HG03103 (cell line): ENCODE measurements around the gene GABRG1.

Experiments used
- ATAC-seq: cut with Tn5 transposase; IDR thresholded peaks from one replicate; pipeline ENCODE4 v1.9.1; 2021; ENCODE audit warnings: low read depth; ENCODE audit not compliant: unreplicated experiment

The GABRG1 gene

DNA sequence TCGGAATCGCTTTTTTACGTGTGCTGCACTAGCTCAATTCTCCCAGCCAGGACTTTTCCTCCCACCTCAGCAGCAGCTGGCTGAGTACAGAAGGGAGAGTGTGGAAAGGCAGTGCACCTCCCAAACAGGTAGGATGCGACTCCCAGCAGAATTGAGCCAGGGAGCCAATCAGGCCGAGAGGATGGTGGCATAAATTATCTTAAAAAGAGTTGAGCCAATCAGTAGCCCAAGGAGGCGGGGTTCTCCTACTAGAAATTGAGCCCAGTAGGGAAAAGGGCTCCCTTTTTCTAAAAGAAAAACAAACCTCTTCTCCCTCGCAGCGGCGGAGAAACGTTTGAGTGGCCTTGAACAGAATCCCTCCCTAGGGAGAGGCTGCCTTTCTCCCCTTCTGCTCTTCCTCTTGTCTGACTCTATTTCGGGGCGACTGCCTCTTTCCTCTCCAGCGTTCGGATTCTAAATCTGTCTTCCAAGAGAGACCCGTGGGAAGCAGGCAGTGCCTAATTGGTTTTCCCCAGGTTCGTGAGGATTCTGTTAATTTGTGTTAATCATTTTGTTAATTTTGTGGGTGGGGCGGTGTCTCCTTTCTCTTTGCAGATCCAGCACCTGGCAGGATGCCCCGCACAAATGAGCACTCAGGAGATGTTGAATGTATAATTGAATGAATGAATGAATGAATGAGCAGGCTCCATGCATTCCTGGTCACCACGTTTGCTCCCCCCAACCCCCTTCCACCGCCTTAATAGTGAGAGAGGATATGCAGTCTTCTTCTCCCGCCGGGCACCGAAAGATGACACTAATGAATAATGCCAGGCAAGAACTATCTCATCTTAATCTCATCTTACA, at the start of gene GABRG1:
TSS of gene GABRG1 (minus strand) at position 142 of the 843 bp plus-strand sequence. CDS start at position 1, 141 bp downstream.
- no peak for ATAC-seq

DNA sequence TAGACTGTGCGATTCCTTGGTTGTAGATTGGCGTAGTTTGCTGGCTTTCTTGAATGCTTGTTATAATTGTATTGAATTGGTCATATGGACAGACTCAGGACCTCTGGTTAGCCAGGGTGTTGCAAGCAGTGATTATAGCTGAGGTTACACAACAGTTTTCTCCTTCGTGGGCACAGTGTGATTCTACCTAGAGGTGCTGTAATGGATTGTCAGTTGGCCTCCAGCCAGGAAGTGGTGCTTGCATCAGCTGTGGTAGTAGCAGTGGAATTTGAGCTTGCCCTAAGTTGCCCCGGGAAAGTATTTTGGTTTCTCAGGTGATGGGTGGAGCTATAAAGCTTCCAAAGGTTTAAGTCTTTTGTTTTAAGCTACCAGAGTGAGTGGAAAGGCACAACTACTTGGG, 23.1 kb upstream of the GABRG1 start:
- no peak for ATAC-seq

DNA sequence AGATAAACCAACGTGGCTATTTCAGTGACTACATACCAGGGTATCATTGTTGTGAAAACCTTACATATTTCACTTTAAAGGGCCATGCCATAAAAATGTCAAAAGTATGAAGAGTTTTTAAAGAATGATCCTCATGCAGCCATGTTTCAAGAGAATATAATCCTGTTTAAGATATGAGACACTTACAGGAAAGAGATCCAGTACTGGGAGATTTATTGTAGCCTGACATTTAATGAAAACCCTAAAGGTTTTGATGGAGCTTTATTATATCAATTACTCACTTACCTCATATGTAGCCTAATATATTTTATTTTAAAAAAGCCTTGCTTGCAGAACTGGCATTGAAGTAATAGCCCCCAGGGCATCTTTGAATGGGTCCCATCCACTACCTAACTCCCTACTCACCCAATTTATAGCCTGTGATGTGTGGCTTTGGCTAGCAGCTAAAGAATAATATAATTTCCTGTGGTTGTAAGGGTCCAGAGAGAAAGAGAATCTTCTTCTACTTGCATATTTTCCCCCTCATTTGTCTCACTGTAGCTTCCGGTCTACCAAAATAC, 7.7 kb upstream of the GABRG1 start:
- ATAC-seq: no peak

DNA sequence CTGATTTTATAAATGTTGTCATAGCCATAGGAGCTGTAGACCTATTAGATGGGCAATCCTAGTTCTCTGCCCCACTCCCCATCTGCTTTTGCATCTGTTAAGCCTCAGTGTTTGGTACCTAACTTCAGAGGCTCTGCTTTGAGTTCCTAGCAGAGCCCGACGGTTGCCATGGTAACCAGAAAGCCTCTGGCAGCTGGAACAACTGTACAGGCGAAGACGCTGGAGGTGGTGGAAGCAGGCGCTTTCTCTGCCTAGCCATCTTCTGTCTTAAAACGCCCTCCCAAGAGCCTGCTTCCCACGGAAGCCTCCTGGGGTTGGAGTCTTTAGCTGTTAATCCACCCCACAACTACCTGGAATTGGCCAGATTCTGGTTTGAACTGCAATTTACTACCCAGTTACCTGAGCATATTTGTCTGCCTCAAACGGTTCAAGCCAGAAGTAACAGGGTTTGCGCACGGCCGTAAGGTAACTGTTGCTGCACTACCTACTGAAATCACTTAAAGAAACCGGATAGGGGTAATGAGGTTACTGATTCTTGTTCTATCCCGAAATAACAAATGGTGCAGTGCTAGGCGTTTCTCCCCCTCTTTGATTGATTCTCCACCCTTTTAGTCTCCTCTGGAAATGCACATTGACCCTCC, 1.0 kb upstream of the GABRG1 start:
- ATAC-seq: no peak

DNA sequence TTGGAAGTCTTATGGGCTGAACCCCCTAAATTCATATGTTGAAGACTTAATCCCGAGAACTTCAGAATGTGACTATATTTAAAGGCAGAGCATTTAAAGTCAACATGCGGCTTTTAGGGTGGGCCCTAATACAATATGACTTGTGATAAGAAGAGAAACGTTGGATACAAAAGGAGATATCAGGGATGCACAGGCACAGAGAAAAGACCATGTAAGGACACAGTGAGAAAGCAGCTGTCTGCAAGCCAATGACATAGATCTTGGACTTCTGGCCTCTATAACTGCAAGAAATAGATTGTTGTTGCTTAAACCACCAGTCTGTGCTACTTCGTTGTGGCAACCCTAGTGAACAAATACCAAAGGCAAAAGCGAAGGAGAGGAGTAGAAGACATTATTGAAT, 42.2 kb downstream of the GABRG1 start:
- no peak for ATAC-seq

DNA sequence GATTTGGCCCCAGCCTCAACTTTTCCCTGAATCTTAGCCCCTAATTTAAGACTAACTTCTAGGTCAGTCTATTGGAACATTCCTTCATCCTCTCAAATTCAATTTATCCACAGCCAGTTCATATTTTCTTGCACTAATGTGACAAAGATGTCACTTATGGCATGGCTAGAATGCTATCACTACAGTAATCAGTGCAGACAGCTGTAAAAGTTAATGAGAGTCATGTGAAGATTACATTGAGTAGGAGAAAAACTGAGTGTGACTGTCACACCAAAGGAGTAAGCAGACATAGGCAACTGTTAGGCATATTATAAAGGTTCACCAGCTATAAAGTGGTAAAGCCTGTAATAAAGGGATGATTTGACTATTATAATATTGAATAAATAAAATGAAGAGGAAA, 42.6 kb downstream of the GABRG1 start:
- no peak for ATAC-seq

DNA sequence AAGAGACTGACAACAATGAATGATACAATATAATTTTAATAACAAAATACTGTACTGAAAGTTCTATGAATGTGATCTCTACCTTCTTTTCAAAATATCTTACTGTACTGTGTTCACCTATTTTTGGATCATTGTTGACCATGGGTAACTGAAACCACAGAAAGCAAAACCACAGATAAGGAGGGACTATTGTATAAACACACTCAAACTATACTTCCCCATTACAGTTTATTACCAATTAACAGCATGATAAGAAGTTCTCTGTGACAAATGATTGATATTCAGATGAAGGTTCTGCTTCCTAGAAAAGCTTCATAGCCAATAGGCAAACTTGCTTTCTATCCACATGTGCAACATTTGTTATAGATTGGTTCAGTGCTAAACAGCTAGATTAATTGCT, 50.1 kb downstream of the GABRG1 start:
- ATAC-seq: no peak

DNA sequence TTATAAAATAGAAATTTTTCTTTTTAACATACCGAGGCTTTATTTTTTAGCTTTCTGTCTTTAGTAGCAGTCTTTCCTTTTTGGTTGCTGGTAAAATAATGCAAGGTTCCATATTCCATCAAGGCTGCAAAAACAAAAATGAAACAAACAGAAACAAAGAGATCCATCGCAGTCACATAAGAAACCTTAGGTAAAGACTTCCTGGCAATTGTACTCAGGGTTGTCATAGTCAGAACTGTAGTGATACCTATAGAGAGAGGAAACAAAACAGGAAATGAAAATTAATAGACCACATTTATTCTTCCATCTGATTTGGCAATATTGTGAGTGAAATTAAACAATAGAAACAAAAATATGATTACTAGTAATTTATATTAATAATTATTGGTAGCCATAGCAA, 72.5 kb downstream of the GABRG1 start:
- no peak for ATAC-seq

DNA sequence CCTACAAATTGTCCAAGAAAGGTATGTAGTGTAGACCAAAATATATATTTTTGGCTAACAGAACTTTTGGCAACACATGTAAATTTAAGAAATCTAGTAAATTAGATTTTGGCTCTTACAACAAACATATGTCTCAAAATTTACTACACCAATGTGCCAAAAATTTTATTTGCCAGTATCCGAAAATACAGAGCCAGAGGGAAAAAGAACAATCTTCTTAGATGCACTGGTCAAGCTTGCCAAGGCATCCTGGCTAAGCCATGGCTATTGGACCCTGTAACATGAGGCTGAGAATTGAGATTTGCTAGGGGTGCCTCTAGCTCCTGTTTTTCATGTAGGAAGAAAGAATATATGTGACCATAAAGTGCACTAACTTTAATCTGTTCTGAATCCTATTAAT, 91.8 kb downstream of the GABRG1 start:
- ATAC-seq: no peak

DNA sequence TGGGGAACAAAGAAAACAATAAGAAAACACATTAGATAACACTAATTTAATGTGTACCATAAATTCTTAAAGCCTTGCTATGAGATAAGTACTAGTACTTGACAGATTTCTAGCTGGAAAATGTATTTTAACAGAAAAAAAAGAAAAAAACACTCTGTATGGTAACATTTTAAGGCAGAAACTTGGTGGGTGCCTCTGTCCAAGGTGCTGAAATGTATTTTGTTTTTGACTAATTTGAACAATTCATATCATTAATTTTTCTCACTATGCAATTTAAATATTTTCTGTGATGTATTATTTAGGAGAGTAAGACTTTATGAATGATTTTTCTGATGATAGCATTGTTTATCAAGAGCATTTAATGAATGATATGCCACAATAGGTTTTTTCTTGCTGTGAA, 107.5 kb downstream of the GABRG1 start:
- no peak for ATAC-seq

DNA sequence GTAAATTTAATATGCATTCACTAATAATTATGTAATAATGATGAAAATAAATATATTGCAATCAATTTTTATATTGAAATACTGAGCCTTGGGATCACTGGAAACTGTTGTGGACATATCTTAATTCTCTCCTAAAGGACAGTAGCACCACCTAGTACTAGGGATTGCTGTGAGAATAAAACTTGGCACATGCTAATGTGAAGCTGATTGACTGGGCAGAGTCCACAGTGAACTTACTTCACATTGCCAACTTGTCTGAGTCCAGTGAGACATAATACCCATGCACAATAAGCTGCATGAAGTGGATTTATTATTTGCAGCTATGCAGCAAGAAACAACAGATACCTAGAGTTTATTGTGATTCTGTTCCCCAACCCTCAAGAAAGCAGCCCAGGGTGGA, 131.1 kb downstream of the GABRG1 start:
- no peak for ATAC-seq

DNA sequence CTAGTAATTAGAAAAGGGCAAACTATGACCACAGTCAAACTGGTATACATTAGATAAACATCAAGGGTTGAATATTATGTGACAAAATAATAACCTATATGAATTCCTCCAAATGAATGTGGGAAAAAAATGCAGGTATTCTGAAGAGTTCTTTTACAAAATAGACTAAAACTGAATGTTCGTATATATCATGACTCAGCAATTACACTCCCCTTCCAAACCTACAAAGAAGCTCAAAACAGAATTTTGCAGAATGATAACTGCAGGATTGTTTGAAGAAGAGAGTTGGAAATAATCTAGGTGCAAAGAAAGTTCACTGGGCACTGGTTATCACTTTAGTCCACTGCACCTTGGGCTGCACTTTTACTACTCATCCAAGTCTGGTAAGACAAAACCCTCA, 134.1 kb downstream of the GABRG1 start:
- ATAC-seq: no peak

DNA sequence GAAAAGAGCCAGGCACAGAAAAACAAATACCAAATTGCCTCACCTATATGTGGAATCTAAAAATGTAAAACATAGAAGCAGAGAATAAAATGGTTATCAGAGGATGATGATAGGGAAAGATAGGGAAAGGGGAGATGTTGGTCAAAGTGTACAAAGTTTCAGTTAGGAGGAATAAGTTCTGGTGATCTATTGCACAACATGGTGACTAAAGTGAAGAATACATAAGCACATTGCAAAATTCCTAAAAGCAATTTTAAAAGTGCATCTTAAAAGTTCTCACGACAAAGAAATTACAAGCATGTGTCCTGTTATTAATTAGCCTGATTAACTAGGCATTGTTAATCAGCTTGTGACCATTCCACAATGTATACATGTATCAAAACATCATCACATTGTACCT, 136.0 kb downstream of the GABRG1 start:
- ATAC-seq: no peak
